GM21423 (cell line): ENCODE measurements around the gene ABCC6.
"Not testable (repeated sequence)": the region's sequence is repeated elsewhere in the genome, so short reads cannot be mapped to it uniquely, and the experiment has no call there.

Experiments used
- ATAC-seq: cut with Tn5 transposase; IDR thresholded peaks from one replicate; pipeline ENCODE4 v1.9.1; 2021; ENCODE audit warnings: mild to moderate bottlenecking, moderate library complexity; ENCODE audit not compliant: unreplicated experiment

Gene ABCC6

GRCh38 chr16:16222850-16223661 is at the start of gene ABCC6:
ABCC6 (minus strand) TSS chr16:16223494; CDS start chr16:16223434, 60 bp downstream.
- ATAC-seq = not testable (repeated sequence)

GRCh38 chr16:16272573-16273221 is 49.4 kb upstream of the ABCC6 start:
- ATAC-seq = not testable (repeated sequence)

- not testable (repeated sequence) for ATAC-seq
These were observed 48.4 kb upstream of the ABCC6 start for GRCh38 chr16:16271658-16272057.

- not testable (repeated sequence) for ATAC-seq
These were observed 45.0 kb upstream of the ABCC6 start for GRCh38 chr16:16268185-16268808.

- not testable (repeated sequence) for ATAC-seq
These were observed 44.4 kb upstream of the ABCC6 start for GRCh38 chr16:16267708-16268107.

GRCh38 chr16:16265044-16265443 is 41.8 kb upstream of the ABCC6 start:
- not testable (repeated sequence) for ATAC-seq

- ATAC-seq = not testable (repeated sequence)
These were observed 40.7 kb upstream of the ABCC6 start for GRCh38 chr16:16263947-16264346.

GRCh38 chr16:16262954-16263555 is 39.8 kb upstream of the ABCC6 start:
- not testable (repeated sequence) for ATAC-seq

GRCh38 chr16:16259971-16260370 is 36.7 kb upstream of the ABCC6 start:
- ATAC-seq = not testable (repeated sequence)

- ATAC-seq = not testable (repeated sequence)
These were observed 35.5 kb upstream of the ABCC6 start for GRCh38 chr16:16258822-16259221.

- not testable (repeated sequence) for ATAC-seq
These were observed 34.1 kb upstream of the ABCC6 start for GRCh38 chr16:16257301-16257923.

- not testable (repeated sequence) for ATAC-seq
These were observed 29.1 kb upstream of the ABCC6 start for GRCh38 chr16:16252377-16252776.

- not testable (repeated sequence) for ATAC-seq
These were observed 26.5 kb upstream of the ABCC6 start for GRCh38 chr16:16249621-16250330.

- ATAC-seq = not testable (repeated sequence)
These were observed 24.1 kb upstream of the ABCC6 start for GRCh38 chr16:16247439-16247838.

- ATAC-seq = not testable (repeated sequence)
These were observed 23.4 kb upstream of the ABCC6 start for GRCh38 chr16:16246578-16247262.

GRCh38 chr16:16243886-16244285 is 20.6 kb upstream of the ABCC6 start:
- not testable (repeated sequence) for ATAC-seq

- not testable (repeated sequence) for ATAC-seq
These were observed 17.4 kb upstream of the ABCC6 start for GRCh38 chr16:16240667-16241066.

GRCh38 chr16:16237738-16238137 is 14.4 kb upstream of the ABCC6 start:
- ATAC-seq = not testable (repeated sequence)

- ATAC-seq = not testable (repeated sequence)
These were observed 13.8 kb upstream of the ABCC6 start for GRCh38 chr16:16237071-16237470.
